GM12878 (cell line): ENCODE measurements around the gene CCL11. TPM values are rescaled to one million over a fixed set of nuclear protein-coding genes. Genes with fewer than 3 reads are reported as not detected.

Source experiments
- ATAC-seq: fragments of 200-7000 bp; cut with Tn5 transposase; 3 replicates; pipeline ENCODE4 v1.9.1; 2020; ENCODE audit warnings: mild to moderate bottlenecking, moderate library complexity
- BruUV-seq: library from RNA; stranded (reverse); fragments of 400-500 nt; replicated peaks from 2 replicates; lab custom pipeline; 2021; lab: Mats Ljungman, UMichigan
- CTCF ChIA-PET: fragments of 300-600 bp; sonication (Branson Sonifier 250); formaldehyde crosslinking; extraction: SDS; loops from one replicate; lab custom pipeline; 2021; ENCODE audit warnings: inconsistent platforms; lab: Yijun Ruan, JAX
- POLR2A ChIA-PET: fragments of 350-600 bp; formaldehyde crosslinking; extraction: SDS; loops from one replicate; lab custom pipeline; 2021; ENCODE audit warnings: inconsistent platforms; lab: Charles Lee
- RAD21 ChIA-PET: fragments of 300-600 bp; sonication (Branson Sonifier 250); formaldehyde crosslinking; loops from one replicate; lab custom pipeline; 2023; ENCODE audit warnings: antibody characterized with exemption; ENCODE audit not compliant: unreplicated experiment; lab: Charles Lee
- SMC1A ChIA-PET: fragments of 300-600 bp; sonication (Branson Sonifier 250); formaldehyde crosslinking; loops from one replicate; lab custom pipeline; 2023; ENCODE audit not compliant: unreplicated experiment, uncharacterized antibody; lab: Charles Lee
- DNase-seq: peaks from one replicate; pipeline ENCODE4 v3.0.0-alpha.2; 2011; ENCODE audit warnings: low read depth, low spot score
- FAIRE-seq: peaks from 3 replicates; lab custom pipeline; 2011; peaks lifted over from hg19 to GRCh38; lab: Jason Lieb, UNC
- H2AFZ ChIP-seq: 2 replicates; pipeline ENCODE4 v1.6.0; 2011; ENCODE audit warnings: low read depth, low read length, control low read depth; ENCODE audit not compliant: control insufficient read depth
- H3K27ac ChIP-seq: 2 replicates; pipeline ENCODE4 v1.5.1; 2011; ENCODE audit warnings: control low read depth; ENCODE audit not compliant: control insufficient read depth, insufficient read depth
- H3K27me3 ChIP-seq, 2 experiments: replicated peaks in 1 of 2; 2 replicates each; pipeline versions ENCODE4 v1.6.0 to v1.6.1; 2011; ENCODE audit warnings: low read length in 1 of 2; ENCODE audit not compliant: control insufficient read depth in 2 of 2, insufficient read depth in 2 of 2
- H3K36me3 ChIP-seq, 2 experiments: 2 replicates each; pipeline ENCODE4 v1.5.1; 2011; ENCODE audit warnings: low read length in 1 of 2; ENCODE audit not compliant: control insufficient read depth in 2 of 2, insufficient read depth in 2 of 2
- H3K4me1 ChIP-seq: 2 replicates; pipeline ENCODE4 v1.6.1; 2011; ENCODE audit warnings: mild to moderate bottlenecking, low read length, moderate library complexity, mixed read lengths; ENCODE audit not compliant: control insufficient read depth, insufficient read depth
- H3K4me2 ChIP-seq: 2 replicates; pipeline ENCODE4 v1.6.0; 2011; ENCODE audit warnings: control low read depth; ENCODE audit not compliant: control insufficient read depth, insufficient read depth
- H3K4me3 ChIP-seq: fragments of 200-600 bp; sonication (generic); 2 replicates; pipeline ENCODE4 v1.5.1; 2016
- H3K79me2 ChIP-seq: 2 replicates; pipeline ENCODE4 v1.6.0; 2011; ENCODE audit warnings: low read length; ENCODE audit not compliant: control insufficient read depth, insufficient read depth
- H3K9ac ChIP-seq: 2 replicates; pipeline ENCODE4 v1.8.0; 2011; ENCODE audit warnings: low read length, control low read depth, mixed read lengths; ENCODE audit not compliant: control insufficient read depth, insufficient read depth
- H3K9me3 ChIP-seq: replicated peaks from 3 replicates; pipeline ENCODE4 v1.5.1; 2011; ENCODE audit warnings: mild to moderate bottlenecking, low read length; ENCODE audit not compliant: control insufficient read depth, insufficient read depth
- H4K20me1 ChIP-seq: 2 replicates; pipeline ENCODE4 v1.6.0; 2011; ENCODE audit not compliant: control insufficient read depth, insufficient read depth
- BMI1 ChIP-seq: fragments of 450-650 bp; IDR thresholded peaks from 2 replicates; pipeline ENCODE4 v1.6.1; 2016; ENCODE audit warnings: mild to moderate bottlenecking, moderate library complexity, borderline replicate concordance
- EGR1 ChIP-seq, 2 experiments: IDR thresholded peaks; 1 replicate in 1 of 2; 2 replicates in 1 of 2; pipeline ENCODE4 v1.6.1; 2011 to 2012; ENCODE audit warnings: low read depth in 2 of 2, low read length in 2 of 2, borderline replicate concordance in 1 of 2, mild to moderate bottlenecking in 1 of 2, moderate library complexity in 1 of 2
- FOXK2 ChIP-seq: fragments of 450-650 bp; IDR thresholded peaks from 2 replicates; pipeline ENCODE4 v1.6.1; 2017; ENCODE audit warnings: mild to moderate bottlenecking, moderate library complexity
- IRF5 ChIP-seq: fragments of 450-650 bp; IDR thresholded peaks from 2 replicates; pipeline ENCODE4 v1.6.1; 2017; ENCODE audit warnings: borderline replicate concordance
- PAX8 ChIP-seq: fragments of 450-650 bp; IDR thresholded peaks from 2 replicates; pipeline ENCODE4 v1.6.1; 2017; ENCODE audit warnings: mild to moderate bottlenecking, moderate library complexity
- SPI1 ChIP-seq: IDR thresholded peaks from 2 replicates; pipeline ENCODE4 v1.6.1; 2011; ENCODE audit warnings: low read depth, mild to moderate bottlenecking, low read length, moderate library complexity, borderline replicate concordance; ENCODE audit not compliant: insufficient read depth
- TAF1 ChIP-seq: IDR thresholded peaks from 2 replicates; pipeline ENCODE4 v1.6.1; 2011; ENCODE audit warnings: mild to moderate bottlenecking, low read depth, low read length, borderline replicate concordance
- YBX1 ChIP-seq: fragments of 450-650 bp; IDR thresholded peaks from 2 replicates; pipeline ENCODE4 v1.6.1; 2016; ENCODE audit warnings: antibody characterized with exemption
- WGBS: methylation state at CpG from one replicate; pipeline ENCODE4 v1.1.6; 2016; ENCODE audit warnings: low lambda C conversion rate; ENCODE audit not compliant: insufficient replicate concordance, insufficient coverage; ENCODE audit errors: missing lambda C conversion rate; 5-methylcytosine and 5-hydroxymethylcytosine counted together
- in situ Hi-C: fragments of 300-500 bp; cut with MboI; formaldehyde crosslinking; loops from 9 replicates; pipeline ENCODE4 v1.14.3; 2018; ENCODE audit warnings: mixed read lengths
- intact Hi-C: fragments of 100-400 bp; cut with micrococcal nuclease; formaldehyde crosslinking; loops from one replicate; pipeline ENCODE4 v1.14.2; 2022; ENCODE audit not compliant: unreplicated experiment
- polyA plus RNA-seq, 11 experiments: library from polyadenylated mRNA; depleted of rRNA in 4 of 11; unstranded in 6 of 11; stranded (reverse) in 5 of 11; fragments of >200 nt; fragmentation: Nextera tagmentation in 4 of 11; fragmentation: Illumina TruSeq in 1 of 11; extraction: Ambion mirVana in 4 of 11; extraction: Trizol in 1 of 11; gene quantifications; 1 replicate in 1 of 11; 2 replicates in 10 of 11; pipeline versions ENCODE4 v1.2.1 to v1.2.3, GENCODE V29; 2011 to 2016; ENCODE audit warnings: inconsistent platforms in 2 of 11, missing spikeins in 2 of 11, low read depth in 1 of 11
- total RNA-seq, 4 experiments: library from RNA; depleted of rRNA in 3 of 4; stranded (reverse); fragments of >200 nt in 3 of 4; fragmentation: Illumina TruSeq in 1 of 4; extraction: Trizol in 1 of 4; gene quantifications; 2 replicates each; pipeline versions ENCODE4 v1.2.1 to v1.2.3, GENCODE V29; 2013 to 2021

CCL11 gene
- total and polyA plus RNA-seq, 10 of the 15 experiments (the other 5 are each of a cell fraction or from before 2014, with no cell fraction given), result not detected

GRCh38 chr17:34243364-34244320, 41.9 kb upstream of the CCL11 start:
- Histone ChIP-seq H3K36me3 (no peaks in the 10 kb centered on the region), H3K27ac (no peak overlapping the region), H3K27me3 (no peaks in the 10 kb centered on the region; a peak in 1 of 4 replicates), H3K9me3 (no peaks in the 10 kb centered on the region; the same call in 2 of the 3 replicates), H3K9ac (no peak overlapping the region), H2AFZ (no peak overlapping the region), H3K4me2 (no peak overlapping the region; the same call in 1 of the 2 replicates), H3K4me1 (peaks cover 23% of the 10 kb centered on the region), H3K4me3 (no peak overlapping the region), H3K79me2 (no peaks in the 10 kb centered on the region), H4K20me1 (no peaks in the 10 kb centered on the region)
- CTCF ChIA-PET, result no interaction called here
- SMC1A ChIA-PET, result no interaction called here
- FAIRE-seq (peak; percentile 49), ATAC-seq (no peak), DNase-seq (no peak)
- BruUV-seq, result no TSS peak
- in situ Hi-C loops, result no loop called here
- TF ChIP-seq PAX8, result no peak
- no peak for TF ChIP-seq TAF1
- no peak for TF ChIP-seq FOXK2
- TF ChIP-seq SPI1, result 0 out of 2 replicates have a peak, but pooled peaks have one; percentile 5
- no peak for TF ChIP-seq EGR1 (IDR thresholded peaks at IDR 0.05; ENCODE audit: borderline replicate concordance in 1 of 2, low read depth in 2 of 2, low read length in 2 of 2)
- TF ChIP-seq BMI1, result no peak
- no peak for TF ChIP-seq IRF5
- TF ChIP-seq YBX1, result no peak
- RAD21 ChIA-PET, result no interaction called here
- 20% methylated on average over 7 of the region's 7 CpGs for WGBS
- intact Hi-C loops, result loop anchor here (5.0 kb wide), 1 partner anchor 41 kb away; no protein-coding TSS in a partner anchor
- POLR2A ChIA-PET, result no interaction called here
